ENCODE measurements around the gene GNG7. TPM values are rescaled to one million over a fixed set of nuclear protein-coding genes. Genes with fewer than 3 reads are reported as not detected.
"Not testable (repeated sequence)": the region's sequence is repeated elsewhere in the genome, so short reads cannot be mapped to it uniquely, and the experiment has no call there.

The GNG7 gene
- polyA plus RNA-seq, 3 donors, result 1.1 to 1.6 (median 1.3) TPM

DNA sequence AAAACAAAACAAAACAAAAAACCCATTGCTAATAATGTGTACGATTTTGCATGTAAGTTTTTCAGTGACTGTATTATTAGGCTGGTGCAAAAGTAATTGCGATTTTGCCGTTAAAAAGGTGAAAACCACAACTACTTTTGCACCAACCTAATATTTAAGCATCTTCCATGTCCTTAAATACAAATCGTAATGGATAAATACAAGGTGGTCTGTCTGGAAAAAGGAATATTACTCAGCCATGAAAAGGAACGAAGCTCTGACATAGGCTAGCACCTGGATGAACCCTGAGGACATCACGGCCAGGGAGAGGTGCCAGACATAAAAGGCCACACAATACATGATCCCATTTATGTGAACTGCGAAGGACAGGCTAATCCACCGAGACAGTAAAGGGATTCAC, 193.4 kb downstream of the GNG7 start:
- Mint-ChIP-seq H3K27me3 (ENCODE audit: low read depth in 3 of 3) (peaks cover under 1 to 6% (median 2%) of the 10 kb centered on the region in 3 donors), H3K4me1 (peaks cover 18% of the 10 kb centered on the region), H3K9me3 (peaks cover 0 to 3% (median 0%) of the 10 kb centered on the region in 7 donors), H3K27ac (no peak overlapping the region), H3K4me3 (no peak overlapping the region), H3K36me3 (no peaks in the 10 kb centered on the region)
- Histone ChIP-seq H3K36me3 (replicated peaks in 1 of 2; ENCODE audit: control insufficient read depth in 1 of 2, insufficient read depth in 2 of 2, low read length in 2 of 2) (no peaks in the 10 kb centered on the region), H4K20me1 (ENCODE audit: insufficient read depth, low read length) (no peaks in the 10 kb centered on the region), H3K4me3 (replicated peaks in 1 of 3; ENCODE audit: low read depth in 2 of 3, low read length in 3 of 3) (no peak overlapping the region), H3K9ac (ENCODE audit: insufficient read depth, low read length, poor library complexity, severe bottlenecking) (no peak overlapping the region), H3K79me2 (ENCODE audit: insufficient read depth, low read length) (no peaks in the 10 kb centered on the region), H3K27ac (ENCODE audit: low read depth in 1 of 2, low read length in 2 of 2) (no peak overlapping the region), H2AFZ (ENCODE audit: insufficient read depth, low read depth, low read length, poor library complexity, severe bottlenecking) (no peak overlapping the region), H3K4me1 (ENCODE audit: control insufficient read depth in 1 of 2, insufficient read depth in 2 of 2, low read length in 2 of 2) (peaks cover 16 to 19% of the 10 kb centered on the region in 2 donors), H3K4me2 (replicated peaks; ENCODE audit: extremely low read depth, low read length, poor library complexity, severe bottlenecking) (no peak overlapping the region), H3K9me3 (replicated peaks in 1 of 2; ENCODE audit: control insufficient read depth in 1 of 2, insufficient read depth in 1 of 2, low read length in 2 of 2) (no peaks in the 10 kb centered on the region), H3K27me3 (ENCODE audit: control insufficient read depth in 2 of 2, insufficient read depth in 2 of 2, low read length in 2 of 2) (no peaks in the 10 kb centered on the region)
- TF ChIP-seq, protein P1, sequence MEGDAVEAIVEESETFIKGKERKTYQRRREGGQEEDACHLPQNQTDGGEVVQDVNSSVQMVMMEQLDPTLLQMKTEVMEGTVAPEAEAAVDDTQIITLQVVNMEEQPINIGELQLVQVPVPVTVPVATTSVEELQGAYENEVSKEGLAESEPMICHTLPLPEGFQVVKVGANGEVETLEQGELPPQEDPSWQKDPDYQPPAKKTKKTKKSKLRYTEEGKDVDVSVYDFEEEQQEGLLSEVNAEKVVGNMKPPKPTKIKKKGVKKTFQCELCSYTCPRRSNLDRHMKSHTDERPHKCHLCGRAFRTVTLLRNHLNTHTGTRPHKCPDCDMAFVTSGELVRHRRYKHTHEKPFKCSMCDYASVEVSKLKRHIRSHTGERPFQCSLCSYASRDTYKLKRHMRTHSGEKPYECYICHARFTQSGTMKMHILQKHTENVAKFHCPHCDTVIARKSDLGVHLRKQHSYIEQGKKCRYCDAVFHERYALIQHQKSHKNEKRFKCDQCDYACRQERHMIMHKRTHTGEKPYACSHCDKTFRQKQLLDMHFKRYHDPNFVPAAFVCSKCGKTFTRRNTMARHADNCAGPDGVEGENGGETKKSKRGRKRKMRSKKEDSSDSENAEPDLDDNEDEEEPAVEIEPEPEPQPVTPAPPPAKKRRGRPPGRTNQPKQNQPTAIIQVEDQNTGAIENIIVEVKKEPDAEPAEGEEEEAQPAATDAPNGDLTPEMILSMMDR (IDR thresholded peaks at IDR 0.05), result no peak
- intact Hi-C loops (cut with micrococcal nuclease), result loop anchor here in 1 of 2 donors (5.0 kb wide), 1 partner anchor 33 kb away; no protein-coding TSS in a partner anchor
- WGBS (ENCODE audit: insufficient coverage), result 100% methylated on average over 2 of the region's 8 CpGs
- no peak for DNase-seq

DNA sequence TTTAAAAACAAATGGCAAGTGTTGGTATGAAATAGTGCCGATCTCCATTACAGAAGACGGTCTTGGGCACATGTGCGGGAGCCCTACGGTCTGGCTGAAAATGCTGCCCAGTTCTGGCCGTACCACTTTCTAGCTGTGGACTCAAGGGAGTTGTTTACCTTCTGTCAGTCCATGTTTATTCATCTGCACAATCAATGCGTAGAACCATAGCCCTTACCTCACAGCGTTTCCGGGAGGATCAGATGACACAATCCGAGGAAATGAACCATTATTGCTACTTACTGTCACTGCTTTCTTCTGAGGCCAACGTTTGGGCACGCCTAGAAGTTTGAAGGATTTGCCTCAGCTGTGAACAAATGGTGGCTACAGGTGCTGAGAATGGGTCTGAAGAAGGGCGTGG, 195.4 kb downstream of the GNG7 start:
- Histone ChIP-seq H2AFZ (ENCODE audit: insufficient read depth, low read depth, low read length, poor library complexity, severe bottlenecking) (peak overlapping the region; percentile 63), H3K79me2 (ENCODE audit: insufficient read depth, low read length) (no peaks in the 10 kb centered on the region), H3K36me3 (replicated peaks in 1 of 2; ENCODE audit: control insufficient read depth in 1 of 2, insufficient read depth in 2 of 2, low read length in 2 of 2) (no peaks in the 10 kb centered on the region), H3K9me3 (replicated peaks in 1 of 2; ENCODE audit: control insufficient read depth in 1 of 2, insufficient read depth in 1 of 2, low read length in 2 of 2) (no peaks in the 10 kb centered on the region), H3K4me1 (ENCODE audit: control insufficient read depth in 1 of 2, insufficient read depth in 2 of 2, low read length in 2 of 2) (peaks cover 29 to 31% of the 10 kb centered on the region in 2 donors), H3K4me2 (replicated peaks; ENCODE audit: extremely low read depth, low read length, poor library complexity, severe bottlenecking) (peak overlapping the region; percentile 62), H3K27ac (ENCODE audit: low read depth in 1 of 2, low read length in 2 of 2) (peak overlapping the region; percentile 23 to 73), H3K9ac (ENCODE audit: insufficient read depth, low read length, poor library complexity, severe bottlenecking) (no peak overlapping the region), H3K4me3 (replicated peaks in 1 of 3; ENCODE audit: low read depth in 2 of 3, low read length in 3 of 3) (peak overlapping the region in 1 of 3 experiments; percentile 48), H3K27me3 (ENCODE audit: control insufficient read depth in 2 of 2, insufficient read depth in 2 of 2, low read length in 2 of 2) (no peaks in the 10 kb centered on the region), H4K20me1 (ENCODE audit: insufficient read depth, low read length) (no peaks in the 10 kb centered on the region)
- H3K36me3 Mint-ChIP-seq, result no peaks in the 10 kb centered on the region
- intact Hi-C loops (cut with micrococcal nuclease), result loop anchor here in 1 of 2 donors (5.0 kb wide), 1 partner anchor 35 kb away; no protein-coding TSS in a partner anchor
- TF ChIP-seq, protein P1 (IDR thresholded peaks at IDR 0.05), result no peak
- 59% methylated on average over 5 of the region's 12 CpGs for WGBS (ENCODE audit: insufficient coverage)
- H3K4me1 Mint-ChIP-seq, result peaks cover 32% of the 10 kb centered on the region
- H3K9me3 Mint-ChIP-seq, result peaks cover 0 to 3% (median 0%) of the 10 kb centered on the region in 7 donors
- H3K4me3 Mint-ChIP-seq, result peak overlapping the region; percentile 52 to 72
- H3K27me3 Mint-ChIP-seq (ENCODE audit: low read depth in 3 of 3), result peaks cover 2 to 6% (median 6%) of the 10 kb centered on the region in 3 donors
- peak overlapping the region; percentile 63 to 92 (median 79) for H3K27ac Mint-ChIP-seq
- DNase-seq, result peak; percentile 72 to 76 (median 73)

DNA sequence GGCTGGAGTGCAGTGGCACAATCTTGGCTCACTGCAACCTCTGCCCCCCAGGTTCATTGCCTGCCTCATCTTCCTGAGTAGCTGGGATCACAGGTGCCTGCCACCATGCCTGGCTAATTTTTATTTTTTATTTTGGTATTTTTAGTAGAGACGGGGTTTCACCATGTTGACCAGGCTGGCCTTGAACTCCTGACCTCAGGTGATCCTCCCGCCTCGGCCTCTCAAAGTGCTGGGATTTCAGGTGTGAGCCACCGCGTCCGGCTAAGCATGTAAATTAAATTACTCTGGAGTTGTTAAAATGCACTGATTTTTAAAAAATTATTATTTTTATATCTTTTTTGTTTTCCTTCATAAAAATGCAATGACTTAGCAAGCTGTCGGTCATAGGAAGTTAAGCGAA, 195.8 kb downstream of the GNG7 start:
- Mint-ChIP-seq H3K4me1 (peaks cover 32% of the 10 kb centered on the region), H3K4me3 (peak overlapping the region; percentile 52 to 72), H3K27ac (peak overlapping the region in 6 of 7 donors; percentile 73 to 92 (median 85))
- not testable (repeated sequence) for H3K36me3 Mint-ChIP-seq; H3K9ac ChIP-seq (ENCODE audit: insufficient read depth, low read length, poor library complexity, severe bottlenecking); DNase-seq; H4K20me1 ChIP-seq (ENCODE audit: insufficient read depth, low read length); H3K79me2 ChIP-seq (ENCODE audit: insufficient read depth, low read length); H3K27me3 ChIP-seq (ENCODE audit: control insufficient read depth in 2 of 2, insufficient read depth in 2 of 2, low read length in 2 of 2); H3K27me3 Mint-ChIP-seq (ENCODE audit: low read depth in 3 of 3); H3K9me3 ChIP-seq (replicated peaks in 1 of 2; ENCODE audit: control insufficient read depth in 1 of 2, insufficient read depth in 1 of 2, low read length in 2 of 2); H3K9me3 Mint-ChIP-seq; H3K36me3 ChIP-seq (replicated peaks in 1 of 2; ENCODE audit: control insufficient read depth in 1 of 2, insufficient read depth in 2 of 2, low read length in 2 of 2)
- no CpG with 5 or more reads among the region's 8 CpGs for WGBS (ENCODE audit: insufficient coverage)
- Histone ChIP-seq H3K4me1 (ENCODE audit: control insufficient read depth in 1 of 2, insufficient read depth in 2 of 2, low read length in 2 of 2) (peaks cover 29 to 31% of the 10 kb centered on the region in 2 donors), H3K27ac (ENCODE audit: low read depth in 1 of 2, low read length in 2 of 2) (peak overlapping the region; percentile 23 to 73), H3K4me3 (replicated peaks in 1 of 3; ENCODE audit: low read depth in 2 of 3, low read length in 3 of 3) (peak overlapping the region in 1 of 3 experiments; percentile 48), H3K4me2 (replicated peaks; ENCODE audit: extremely low read depth, low read length, poor library complexity, severe bottlenecking) (peak overlapping the region; percentile 62), H2AFZ (ENCODE audit: insufficient read depth, low read depth, low read length, poor library complexity, severe bottlenecking) (peak overlapping the region; percentile 63)
- intact Hi-C loops (cut with micrococcal nuclease), result loop anchor here in 1 of 2 donors (5.0 kb wide), 1 partner anchor 36 kb away; no protein-coding TSS in a partner anchor
